ENCODE data around the gene ZBTB25. TPM values are rescaled to one million over a fixed set of nuclear protein-coding genes. Genes with fewer than 3 reads are reported as not detected.

Gene ZBTB25
- total RNA-seq, 4 donors from 2014 or later: 7.3 to 13.3 (median 10.4) TPM

DNA sequence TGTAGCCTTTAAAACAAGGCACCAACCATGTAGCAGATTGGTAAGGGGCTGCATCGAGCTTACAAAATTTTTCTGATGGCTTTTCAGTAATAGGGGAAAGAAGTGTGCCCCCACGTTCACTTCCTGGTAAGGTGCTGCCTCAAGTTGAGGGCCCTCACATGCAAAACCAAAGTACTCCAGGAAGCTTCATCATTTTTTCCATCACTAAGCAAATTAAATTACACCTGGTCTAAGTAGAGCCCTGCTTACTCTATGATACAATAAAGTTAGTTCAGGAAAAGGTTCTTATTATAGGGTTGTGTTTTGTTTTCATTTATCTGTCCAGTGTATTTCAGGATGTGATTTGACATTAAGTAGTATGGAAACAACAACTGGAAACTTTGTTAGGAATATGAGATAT lies 53.4 kb downstream of the ZBTB25 start:
- Histone ChIP-seq H3K4me3 (no peak overlapping the region), H3K36me3 (peaks cover 24 to 79% (median 65%) of the 10 kb centered on the region in 4 donors), H3K27ac (replicated peaks in 1 of 4) (no peak overlapping the region), H3K4me1 (peaks cover under 1 to 19% (median 15%) of the 10 kb centered on the region in 4 donors), H3K27me3 (no peaks in the 10 kb centered on the region), H3K9me3 (no peaks in the 10 kb centered on the region)
- no peak for DNase-seq (ENCODE audit: extremely low spot score)
- 84% methylated on average over 2 of the region's 2 CpGs for WGBS
- no peak for TF ChIP-seq EP300 (IDR thresholded peaks at IDR 0.05)
- no peak for TF ChIP-seq POLR2AphosphoS5 (IDR thresholded peaks at IDR 0.05)
- no peak for TF ChIP-seq POLR2A (IDR thresholded peaks at IDR 0.05; ENCODE audit: low read depth)
- TF ChIP-seq, protein P1, sequence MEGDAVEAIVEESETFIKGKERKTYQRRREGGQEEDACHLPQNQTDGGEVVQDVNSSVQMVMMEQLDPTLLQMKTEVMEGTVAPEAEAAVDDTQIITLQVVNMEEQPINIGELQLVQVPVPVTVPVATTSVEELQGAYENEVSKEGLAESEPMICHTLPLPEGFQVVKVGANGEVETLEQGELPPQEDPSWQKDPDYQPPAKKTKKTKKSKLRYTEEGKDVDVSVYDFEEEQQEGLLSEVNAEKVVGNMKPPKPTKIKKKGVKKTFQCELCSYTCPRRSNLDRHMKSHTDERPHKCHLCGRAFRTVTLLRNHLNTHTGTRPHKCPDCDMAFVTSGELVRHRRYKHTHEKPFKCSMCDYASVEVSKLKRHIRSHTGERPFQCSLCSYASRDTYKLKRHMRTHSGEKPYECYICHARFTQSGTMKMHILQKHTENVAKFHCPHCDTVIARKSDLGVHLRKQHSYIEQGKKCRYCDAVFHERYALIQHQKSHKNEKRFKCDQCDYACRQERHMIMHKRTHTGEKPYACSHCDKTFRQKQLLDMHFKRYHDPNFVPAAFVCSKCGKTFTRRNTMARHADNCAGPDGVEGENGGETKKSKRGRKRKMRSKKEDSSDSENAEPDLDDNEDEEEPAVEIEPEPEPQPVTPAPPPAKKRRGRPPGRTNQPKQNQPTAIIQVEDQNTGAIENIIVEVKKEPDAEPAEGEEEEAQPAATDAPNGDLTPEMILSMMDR (IDR thresholded peaks at IDR 0.05): no peak
- intact Hi-C loops (cut with DNase I): no loop called here

DNA sequence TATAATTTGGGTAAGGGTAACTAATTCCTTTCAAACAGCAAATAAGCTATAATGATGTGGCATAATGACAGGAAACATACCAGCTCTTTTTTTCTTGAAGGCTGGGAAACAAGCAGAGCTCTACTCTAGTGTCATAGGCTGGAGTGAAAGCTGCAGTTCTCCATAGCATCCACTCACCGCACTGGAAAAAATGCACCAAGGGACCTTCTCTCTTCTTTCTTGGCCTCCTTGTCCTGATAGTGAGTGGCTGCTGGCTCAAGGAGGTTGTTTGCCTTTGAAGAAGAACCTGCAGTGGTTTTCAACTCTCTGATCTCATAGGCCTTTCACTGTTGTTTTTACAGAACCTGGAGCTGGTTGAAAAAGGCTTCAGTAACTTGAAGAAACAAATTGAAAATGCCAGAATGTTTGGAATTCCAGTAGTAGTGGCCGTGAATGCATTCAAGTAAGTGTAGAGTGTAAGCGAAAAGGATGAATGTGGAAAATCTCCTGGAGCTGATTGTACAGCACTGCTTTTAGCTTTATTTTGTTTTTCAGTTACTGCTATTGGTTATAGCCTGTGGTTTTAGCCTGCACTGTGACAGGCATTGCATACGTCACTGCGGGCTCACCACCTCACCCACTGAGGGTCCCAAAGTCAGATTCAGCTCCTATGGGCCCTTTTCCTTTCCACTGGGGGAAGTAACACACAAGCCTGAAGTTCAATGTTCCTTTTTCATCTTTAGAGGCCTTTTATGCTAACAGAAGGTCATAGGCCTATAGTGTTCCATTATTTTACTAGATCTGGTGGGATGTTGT lies 55.6 kb downstream of the ZBTB25 start:
- H3K9me3 ChIP-seq: no peaks in the 10 kb centered on the region
- H3K27ac ChIP-seq (replicated peaks in 1 of 4): peak overlapping the region; percentile 32 to 48 (median 37)
- DNase-seq (ENCODE audit: extremely low spot score): no peak
- intact Hi-C loops (cut with DNase I): no loop called here
- TF ChIP-seq EP300 (IDR thresholded peaks at IDR 0.05): no peak
- TF ChIP-seq POLR2AphosphoS5 (IDR thresholded peaks at IDR 0.05): no peak
- TF ChIP-seq, protein P1 (IDR thresholded peaks at IDR 0.05): no peak
- TF ChIP-seq POLR2A (IDR thresholded peaks at IDR 0.05; ENCODE audit: low read depth): no peak
- WGBS: 74% methylated on average over 5 of the region's 5 CpGs
- H3K36me3 ChIP-seq: peaks cover 9 to 76% (median 53%) of the 10 kb centered on the region in 4 donors
- H3K4me3 ChIP-seq: no peak overlapping the region
- H3K4me1 ChIP-seq: peaks cover 4 to 25% (median 20%) of the 10 kb centered on the region in 4 donors
- no peaks in the 10 kb centered on the region for H3K27me3 ChIP-seq

DNA sequence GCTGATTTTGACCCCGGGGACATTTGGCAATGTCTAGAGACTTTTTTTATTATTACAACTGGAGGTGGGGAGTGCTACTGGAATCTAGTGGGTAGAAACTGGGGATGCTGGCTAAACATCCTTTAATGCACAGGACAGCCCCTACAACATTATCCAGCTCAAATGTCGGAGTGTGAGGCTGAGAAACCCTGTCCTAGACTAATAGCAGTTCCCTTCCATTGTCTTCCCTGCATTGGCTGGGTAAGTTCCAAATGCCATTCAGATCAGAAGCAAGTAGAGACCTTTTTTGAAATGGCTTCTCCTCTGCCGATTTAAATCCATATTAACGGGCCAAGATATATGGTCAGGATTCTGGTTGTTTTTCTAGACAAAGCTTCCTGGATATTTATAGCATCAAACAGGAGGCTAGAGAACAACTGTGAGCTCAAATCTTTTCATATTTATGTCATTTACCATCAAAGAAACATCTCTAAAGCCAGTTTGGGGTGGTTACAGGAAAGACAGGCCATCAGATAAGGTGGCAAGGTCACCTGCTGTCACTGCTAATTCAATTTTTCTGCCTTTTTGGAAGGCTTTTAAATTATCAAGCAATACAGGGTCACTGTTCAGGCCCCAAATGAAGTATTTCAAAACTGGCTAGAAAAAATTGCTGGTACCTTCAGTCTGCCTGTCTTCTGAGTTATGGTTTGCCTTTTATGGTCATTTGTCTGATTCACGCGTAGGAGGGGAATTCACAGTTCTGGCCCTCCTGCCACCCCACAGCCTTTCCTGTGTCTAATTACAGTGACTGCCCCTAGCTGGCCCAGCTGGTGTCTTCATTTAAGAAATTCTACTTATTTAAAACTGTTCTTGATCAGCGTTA lies 58.4 kb downstream of the ZBTB25 start:
- H3K36me3 ChIP-seq: peaks cover 21 to 74% (median 50%) of the 10 kb centered on the region in 4 donors
- 40% methylated on average over 7 of the region's 7 CpGs for WGBS
- intact Hi-C loops (cut with DNase I): no loop called here
- peak overlapping the region; percentile 69 to 72 (median 70) for H3K27ac ChIP-seq (replicated peaks in 1 of 4)
- no peak for DNase-seq (ENCODE audit: extremely low spot score)
- no peak overlapping the region for H3K4me3 ChIP-seq
- peaks cover 4 to 25% (median 20%) of the 10 kb centered on the region in 4 donors for H3K4me1 ChIP-seq
- TF ChIP-seq, protein P1 (IDR thresholded peaks at IDR 0.05): peak in 1 of 3 experiments; percentile 10
- TF ChIP-seq EP300 (IDR thresholded peaks at IDR 0.05): no peak
- TF ChIP-seq POLR2A (IDR thresholded peaks at IDR 0.05; ENCODE audit: low read depth): no peak
- no peaks in the 10 kb centered on the region for H3K9me3 ChIP-seq
- H3K27me3 ChIP-seq: no peaks in the 10 kb centered on the region

DNA sequence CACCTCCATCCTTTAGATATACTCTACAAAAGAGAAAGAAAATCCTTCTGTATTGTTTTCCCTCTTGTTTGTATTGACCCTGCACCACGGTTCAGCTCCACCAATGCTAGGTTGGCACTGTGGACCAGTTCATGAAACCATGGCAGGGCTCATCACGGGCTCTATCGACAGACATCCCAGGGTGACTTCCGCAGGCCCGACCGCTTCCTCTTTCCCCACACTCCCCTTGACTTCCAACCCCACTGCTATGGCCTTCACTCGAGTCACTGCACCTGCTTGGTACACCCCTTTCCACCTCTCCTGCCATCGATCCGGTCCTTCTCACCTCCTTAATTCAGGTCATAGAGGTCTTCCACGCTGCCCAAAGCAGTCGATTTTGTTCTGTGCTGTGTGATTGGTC lies 59.5 kb downstream of the ZBTB25 start:
- Histone ChIP-seq H3K4me3 (no peak overlapping the region), H3K27ac (replicated peaks in 1 of 4) (peak overlapping the region in 1 of 4 donors; percentile 72), H3K9me3 (no peaks in the 10 kb centered on the region), H3K27me3 (no peaks in the 10 kb centered on the region), H3K36me3 (peaks cover 11 to 70% (median 47%) of the 10 kb centered on the region in 4 donors), H3K4me1 (peaks cover 4 to 25% (median 20%) of the 10 kb centered on the region in 4 donors)
- TF ChIP-seq POLR2AphosphoS5 (IDR thresholded peaks at IDR 0.05) (no peak), EP300 (IDR thresholded peaks at IDR 0.05) (no peak), POLR2A (IDR thresholded peaks at IDR 0.05; ENCODE audit: low read depth) (no peak)
- TF ChIP-seq, protein P1 (IDR thresholded peaks at IDR 0.05): no peak
- no peak for DNase-seq (ENCODE audit: extremely low spot score)
- intact Hi-C loops (cut with DNase I): no loop called here
- WGBS: 90% methylated on average over 11 of the region's 11 CpGs
